ENCODE results near the gene KRTAP2-1.

KRTAP2-1 gene

GRCh38 chr17:40997361-40997760 is 49.8 kb downstream of the KRTAP2-1 start:
- POLR2A ChIA-PET, result no interaction called here
- CTCF ChIA-PET, result no interaction called here

GRCh38 chr17:40996829-40997228 is 50.3 kb downstream of the KRTAP2-1 start:
- no peak for TF ChIP-seq LEF1 (IDR thresholded peaks at IDR 0.05; ENCODE audit: borderline replicate concordance)
- TF ChIP-seq HDGF (IDR thresholded peaks at IDR 0.05; ENCODE audit: borderline replicate concordance), result no peak
- no peak for TF ChIP-seq ZNF384 (IDR thresholded peaks at IDR 0.05)
- TF ChIP-seq, protein P1, sequence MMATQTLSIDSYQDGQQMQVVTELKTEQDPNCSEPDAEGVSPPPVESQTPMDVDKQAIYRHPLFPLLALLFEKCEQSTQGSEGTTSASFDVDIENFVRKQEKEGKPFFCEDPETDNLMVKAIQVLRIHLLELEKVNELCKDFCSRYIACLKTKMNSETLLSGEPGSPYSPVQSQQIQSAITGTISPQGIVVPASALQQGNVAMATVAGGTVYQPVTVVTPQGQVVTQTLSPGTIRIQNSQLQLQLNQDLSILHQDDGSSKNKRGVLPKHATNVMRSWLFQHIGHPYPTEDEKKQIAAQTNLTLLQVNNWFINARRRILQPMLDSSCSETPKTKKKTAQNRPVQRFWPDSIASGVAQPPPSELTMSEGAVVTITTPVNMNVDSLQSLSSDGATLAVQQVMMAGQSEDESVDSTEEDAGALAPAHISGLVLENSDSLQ (IDR thresholded peaks at IDR 0.05), result no peak
- TF ChIP-seq SP1 (IDR thresholded peaks at IDR 0.05), result no peak
- no peak for TF ChIP-seq BHLHE40 (IDR thresholded peaks at IDR 0.05; ENCODE audit: borderline replicate concordance)
- no peak for TF ChIP-seq FOXK2 (IDR thresholded peaks at IDR 0.05)
- no peak for TF ChIP-seq ELF4 (IDR thresholded peaks at IDR 0.05)
- TF ChIP-seq L3MBTL2 (conservative IDR thresholded peaks at IDR 0.05), result no peak
- no peak for TF ChIP-seq SUZ12 (IDR thresholded peaks at IDR 0.05)
- TF ChIP-seq TARDBP (IDR thresholded peaks at IDR 0.05), result no peak
- no peak for TF ChIP-seq FOXA1 (IDR thresholded peaks at IDR 0.05)
- no peak for TF ChIP-seq CTBP1 (IDR thresholded peaks at IDR 0.05; ENCODE audit: borderline replicate concordance)
- no peak for TF ChIP-seq ARNT (IDR thresholded peaks at IDR 0.05)
- TF ChIP-seq NFRKB (IDR thresholded peaks at IDR 0.05), result no peak
- TF ChIP-seq FOXM1 (IDR thresholded peaks at IDR 0.05; ENCODE audit: borderline replicate concordance), result no peak
- DNase-seq (ENCODE audit: extremely low spot score), result no peak
- CTCF ChIA-PET, result no interaction called here
- POLR2A ChIA-PET, result no interaction called here

More at GRCh38 chr17:40997361-40997760, 49.8 kb downstream of the KRTAP2-1 start:
- DNase-seq (ENCODE audit: extremely low spot score), result no peak
- TF ChIP-seq ELF4 (IDR thresholded peaks at IDR 0.05), result no peak

Measured in HEK293T (cell line).